ENCODE data around the gene NDRG4.

GRCh38 chr16:58454856-58455255, 45.1 kb upstream of the NDRG4 start:
- TF ChIP-seq POLR2AphosphoS5 (IDR thresholded peaks at IDR 0.05; ENCODE audit: low read depth, low read length) (no peak), ATF3 (IDR thresholded peaks at IDR 0.05) (no peak), ZNF274 (IDR thresholded peaks at IDR 0.05; ENCODE audit: low read depth, low read length) (no peak), YY1 (IDR thresholded peaks at IDR 0.05; ENCODE audit: extremely low read depth, insufficient replicate concordance, low read depth, low read length) (no peak), POLR2A (IDR thresholded peaks at IDR 0.05; ENCODE audit: borderline replicate concordance, extremely low read depth, insufficient read depth, insufficient read length) (no peak), FOSL1 (IDR thresholded peaks at IDR 0.05; ENCODE audit: low read depth) (no peak), EZH2phosphoT487 (IDR thresholded peaks at IDR 0.05; ENCODE audit: borderline replicate concordance) (no peak), EZH2 (IDR thresholded peaks at IDR 0.05) (no peak), ELF1 (IDR thresholded peaks at IDR 0.05; ENCODE audit: borderline replicate concordance, low read depth) (no peak), RAD21 (IDR thresholded peaks at IDR 0.05; ENCODE audit: low read depth) (no peak), SIN3A (IDR thresholded peaks at IDR 0.05; ENCODE audit: low read depth) (no peak)
- TF ChIP-seq, protein P1, sequence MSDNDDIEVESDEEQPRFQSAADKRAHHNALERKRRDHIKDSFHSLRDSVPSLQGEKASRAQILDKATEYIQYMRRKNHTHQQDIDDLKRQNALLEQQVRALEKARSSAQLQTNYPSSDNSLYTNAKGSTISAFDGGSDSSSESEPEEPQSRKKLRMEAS (IDR thresholded peaks at IDR 0.05), result no peak
- TF ChIP-seq, protein P2, sequence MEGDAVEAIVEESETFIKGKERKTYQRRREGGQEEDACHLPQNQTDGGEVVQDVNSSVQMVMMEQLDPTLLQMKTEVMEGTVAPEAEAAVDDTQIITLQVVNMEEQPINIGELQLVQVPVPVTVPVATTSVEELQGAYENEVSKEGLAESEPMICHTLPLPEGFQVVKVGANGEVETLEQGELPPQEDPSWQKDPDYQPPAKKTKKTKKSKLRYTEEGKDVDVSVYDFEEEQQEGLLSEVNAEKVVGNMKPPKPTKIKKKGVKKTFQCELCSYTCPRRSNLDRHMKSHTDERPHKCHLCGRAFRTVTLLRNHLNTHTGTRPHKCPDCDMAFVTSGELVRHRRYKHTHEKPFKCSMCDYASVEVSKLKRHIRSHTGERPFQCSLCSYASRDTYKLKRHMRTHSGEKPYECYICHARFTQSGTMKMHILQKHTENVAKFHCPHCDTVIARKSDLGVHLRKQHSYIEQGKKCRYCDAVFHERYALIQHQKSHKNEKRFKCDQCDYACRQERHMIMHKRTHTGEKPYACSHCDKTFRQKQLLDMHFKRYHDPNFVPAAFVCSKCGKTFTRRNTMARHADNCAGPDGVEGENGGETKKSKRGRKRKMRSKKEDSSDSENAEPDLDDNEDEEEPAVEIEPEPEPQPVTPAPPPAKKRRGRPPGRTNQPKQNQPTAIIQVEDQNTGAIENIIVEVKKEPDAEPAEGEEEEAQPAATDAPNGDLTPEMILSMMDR (IDR thresholded peaks at IDR 0.05 in 2 of 3, conservative IDR thresholded peaks at IDR 0.05 in 1 of 3; ENCODE audit: borderline replicate concordance in 1 of 3, insufficient read depth in 1 of 3, low read depth in 2 of 3, low read length in 2 of 3), result no peak
- TF ChIP-seq, protein P3, sequence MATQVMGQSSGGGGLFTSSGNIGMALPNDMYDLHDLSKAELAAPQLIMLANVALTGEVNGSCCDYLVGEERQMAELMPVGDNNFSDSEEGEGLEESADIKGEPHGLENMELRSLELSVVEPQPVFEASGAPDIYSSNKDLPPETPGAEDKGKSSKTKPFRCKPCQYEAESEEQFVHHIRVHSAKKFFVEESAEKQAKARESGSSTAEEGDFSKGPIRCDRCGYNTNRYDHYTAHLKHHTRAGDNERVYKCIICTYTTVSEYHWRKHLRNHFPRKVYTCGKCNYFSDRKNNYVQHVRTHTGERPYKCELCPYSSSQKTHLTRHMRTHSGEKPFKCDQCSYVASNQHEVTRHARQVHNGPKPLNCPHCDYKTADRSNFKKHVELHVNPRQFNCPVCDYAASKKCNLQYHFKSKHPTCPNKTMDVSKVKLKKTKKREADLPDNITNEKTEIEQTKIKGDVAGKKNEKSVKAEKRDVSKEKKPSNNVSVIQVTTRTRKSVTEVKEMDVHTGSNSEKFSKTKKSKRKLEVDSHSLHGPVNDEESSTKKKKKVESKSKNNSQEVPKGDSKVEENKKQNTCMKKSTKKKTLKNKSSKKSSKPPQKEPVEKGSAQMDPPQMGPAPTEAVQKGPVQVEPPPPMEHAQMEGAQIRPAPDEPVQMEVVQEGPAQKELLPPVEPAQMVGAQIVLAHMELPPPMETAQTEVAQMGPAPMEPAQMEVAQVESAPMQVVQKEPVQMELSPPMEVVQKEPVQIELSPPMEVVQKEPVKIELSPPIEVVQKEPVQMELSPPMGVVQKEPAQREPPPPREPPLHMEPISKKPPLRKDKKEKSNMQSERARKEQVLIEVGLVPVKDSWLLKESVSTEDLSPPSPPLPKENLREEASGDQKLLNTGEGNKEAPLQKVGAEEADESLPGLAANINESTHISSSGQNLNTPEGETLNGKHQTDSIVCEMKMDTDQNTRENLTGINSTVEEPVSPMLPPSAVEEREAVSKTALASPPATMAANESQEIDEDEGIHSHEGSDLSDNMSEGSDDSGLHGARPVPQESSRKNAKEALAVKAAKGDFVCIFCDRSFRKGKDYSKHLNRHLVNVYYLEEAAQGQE (IDR thresholded peaks at IDR 0.05; ENCODE audit: low read depth), result no peak

Data from HCT116 (cell line).